ENCODE data around the gene IGSF10. TPM values are rescaled to one million over a fixed set of nuclear protein-coding genes. Genes with fewer than 3 reads are reported as not detected.
"Not testable (repeated sequence)": the region's sequence is repeated elsewhere in the genome, so short reads cannot be mapped to it uniquely, and the experiment has no call there.

Gene IGSF10
- total RNA-seq, result not detected

GRCh38 chr3:151460774-151461450, at the start of gene IGSF10:
Gene IGSF10, minus strand, starts transcription at chr3:151461061. Its CDS starts 2,352 bp downstream, at chr3:151458709.
- POLR2A ChIA-PET, result no interaction called here
- no peak for DNase-seq
- intact Hi-C loops (cut with micrococcal nuclease), result no loop called here
- Mint-ChIP-seq H3K9me3 (no peaks in the 10 kb centered on the region), H3K27ac (no peak within 1 kb of the TSS), H3K4me1 (ENCODE audit: low read depth) (peaks cover 2% of the 10 kb centered on the region), H3K36me3 (no peaks in the 10 kb centered on the region), H3K4me3 (no peak within 1 kb of the TSS), H3K27me3 (peaks cover 21% of the 10 kb centered on the region)
- CTCF ChIA-PET, result interaction anchor here (4.1 kb wide), 1 partner anchor 7 kb away, joined by 22 read pairs; no protein-coding TSS in a partner anchor

- DNase-seq; POLR2A ChIA-PET; intact Hi-C loops (cut with micrococcal nuclease); CTCF ChIA-PET; H3K4me3 Mint-ChIP-seq; H3K4me1 Mint-ChIP-seq (ENCODE audit: low read depth); H3K27ac Mint-ChIP-seq; H3K36me3 Mint-ChIP-seq; H3K9me3 Mint-ChIP-seq; H3K27me3 Mint-ChIP-seq: not testable (repeated sequence)
These were observed 48.7 kb upstream of the IGSF10 start for GRCh38 chr3:151509468-151510135.

GRCh38 chr3:151504606-151505005, 43.7 kb upstream of the IGSF10 start:
- ChIA-PET POLR2A (no interaction called here), CTCF (no interaction called here)
- Mint-ChIP-seq H3K27me3 (no peaks in the 10 kb centered on the region), H3K4me3 (no peak overlapping the region), H3K36me3 (no peaks in the 10 kb centered on the region), H3K27ac (no peak overlapping the region), H3K4me1 (ENCODE audit: low read depth) (no peaks in the 10 kb centered on the region), H3K9me3 (peaks cover 2% of the 10 kb centered on the region)
- DNase-seq, result no peak
- intact Hi-C loops (cut with micrococcal nuclease), result no loop called here

GRCh38 chr3:151503074-151503473, 42.2 kb upstream of the IGSF10 start:
- peaks cover 2% of the 10 kb centered on the region for H3K27me3 Mint-ChIP-seq
- H3K36me3 Mint-ChIP-seq, result no peaks in the 10 kb centered on the region
- no peak overlapping the region for H3K4me3 Mint-ChIP-seq
- ChIA-PET CTCF (no interaction called here), POLR2A (no interaction called here)
- DNase-seq, result no peak
- H3K4me1 Mint-ChIP-seq (ENCODE audit: low read depth), result no peaks in the 10 kb centered on the region
- intact Hi-C loops (cut with micrococcal nuclease), result no loop called here
- peaks cover 2% of the 10 kb centered on the region for H3K9me3 Mint-ChIP-seq
- no peak overlapping the region for H3K27ac Mint-ChIP-seq

GRCh38 chr3:151501923-151502632, 41.2 kb upstream of the IGSF10 start:
- H3K4me1 Mint-ChIP-seq (ENCODE audit: low read depth), result no peaks in the 10 kb centered on the region
- H3K27ac Mint-ChIP-seq, result no peak overlapping the region
- H3K9me3 Mint-ChIP-seq, result peaks cover 2% of the 10 kb centered on the region
- H3K4me3 Mint-ChIP-seq, result no peak overlapping the region
- H3K27me3 Mint-ChIP-seq, result peaks cover 2% of the 10 kb centered on the region
- no peaks in the 10 kb centered on the region for H3K36me3 Mint-ChIP-seq
- DNase-seq, result no peak
- intact Hi-C loops (cut with micrococcal nuclease), result no loop called here
- CTCF ChIA-PET, result interaction anchor here (0.8 kb wide), 1 partner anchor 43 kb away, joined by 3 read pairs; no protein-coding TSS in a partner anchor
- POLR2A ChIA-PET, result no interaction called here

GRCh38 chr3:151501171-151501922, 40.5 kb upstream of the IGSF10 start:
- H3K36me3 Mint-ChIP-seq, result no peaks in the 10 kb centered on the region
- H3K4me3 Mint-ChIP-seq, result no peak overlapping the region
- POLR2A ChIA-PET, result no interaction called here
- no peaks in the 10 kb centered on the region for H3K4me1 Mint-ChIP-seq (ENCODE audit: low read depth)
- H3K27ac Mint-ChIP-seq, result no peak overlapping the region
- no peak for DNase-seq
- H3K9me3 Mint-ChIP-seq, result peaks cover 2% of the 10 kb centered on the region
- CTCF ChIA-PET, result no interaction called here
- H3K27me3 Mint-ChIP-seq, result peaks cover 2% of the 10 kb centered on the region
- intact Hi-C loops (cut with micrococcal nuclease), result no loop called here

- Mint-ChIP-seq H3K9me3 (no peaks in the 10 kb centered on the region), H3K36me3 (no peaks in the 10 kb centered on the region), H3K4me1 (ENCODE audit: low read depth) (no peaks in the 10 kb centered on the region), H3K27me3 (peaks cover 2% of the 10 kb centered on the region), H3K4me3 (no peak overlapping the region), H3K27ac (no peak overlapping the region)
- ChIA-PET POLR2A (no interaction called here), CTCF (no interaction called here)
- DNase-seq, result no peak
- intact Hi-C loops (cut with micrococcal nuclease), result no loop called here
These were observed 38.3 kb upstream of the IGSF10 start for GRCh38 chr3:151499168-151499567.

- Mint-ChIP-seq H3K4me1 (ENCODE audit: low read depth) (no peaks in the 10 kb centered on the region), H3K4me3 (no peak overlapping the region), H3K27ac (no peak overlapping the region), H3K9me3 (no peaks in the 10 kb centered on the region), H3K36me3 (no peaks in the 10 kb centered on the region), H3K27me3 (peaks cover 2% of the 10 kb centered on the region)
- no peak for DNase-seq
- ChIA-PET CTCF (no interaction called here), POLR2A (no interaction called here)
- intact Hi-C loops (cut with micrococcal nuclease), result no loop called here
These were observed 30.7 kb upstream of the IGSF10 start for GRCh38 chr3:151491525-151491924.

- H3K4me1 Mint-ChIP-seq (ENCODE audit: low read depth); DNase-seq; H3K27ac Mint-ChIP-seq; H3K4me3 Mint-ChIP-seq; CTCF ChIA-PET; POLR2A ChIA-PET; intact Hi-C loops (cut with micrococcal nuclease); H3K36me3 Mint-ChIP-seq; H3K9me3 Mint-ChIP-seq: not testable (repeated sequence)
- H3K27me3 Mint-ChIP-seq, result peaks cover 13% of the 10 kb centered on the region
These were observed 27.0 kb upstream of the IGSF10 start for GRCh38 chr3:151487833-151488232.

- intact Hi-C loops (cut with micrococcal nuclease), result no loop called here
- DNase-seq, result no peak
- ChIA-PET POLR2A (no interaction called here), CTCF (no interaction called here)
- Mint-ChIP-seq H3K27me3 (peaks cover 16% of the 10 kb centered on the region), H3K4me3 (no peak overlapping the region), H3K9me3 (peaks cover 17% of the 10 kb centered on the region), H3K36me3 (no peaks in the 10 kb centered on the region), H3K27ac (no peak overlapping the region), H3K4me1 (ENCODE audit: low read depth) (no peaks in the 10 kb centered on the region)
These were observed 23.2 kb upstream of the IGSF10 start for GRCh38 chr3:151483961-151484520.

GRCh38 chr3:151483488-151483887, 22.6 kb upstream of the IGSF10 start:
- H3K27ac Mint-ChIP-seq, result no peak overlapping the region
- intact Hi-C loops (cut with micrococcal nuclease), result no loop called here
- CTCF ChIA-PET, result interaction anchor here (4.1 kb wide), 1 partner anchor 16 kb away, joined by 16 read pairs; no protein-coding TSS in a partner anchor
- H3K27me3 Mint-ChIP-seq, result peaks cover 16% of the 10 kb centered on the region
- H3K4me3 Mint-ChIP-seq, result no peak overlapping the region
- peaks cover 17% of the 10 kb centered on the region for H3K9me3 Mint-ChIP-seq
- no peak for DNase-seq
- H3K36me3 Mint-ChIP-seq, result no peaks in the 10 kb centered on the region
- H3K4me1 Mint-ChIP-seq (ENCODE audit: low read depth), result no peaks in the 10 kb centered on the region
- POLR2A ChIA-PET, result interaction anchor here (0.7 kb wide), 1 partner anchor 406 kb away, joined by 3 read pairs; no protein-coding TSS in a partner anchor

- ChIA-PET POLR2A (no interaction called here), CTCF (interaction anchor here (0.6 to 4.1 kb wide), 2 partner anchors 13 to 95 kb away, joined by 4 to 16 read pairs; no protein-coding TSS in a partner anchor)
- peaks cover 17% of the 10 kb centered on the region for H3K9me3 Mint-ChIP-seq
- H3K4me1 Mint-ChIP-seq (ENCODE audit: low read depth), result no peaks in the 10 kb centered on the region
- H3K4me3 Mint-ChIP-seq, result no peak overlapping the region
- H3K27me3 Mint-ChIP-seq, result peaks cover 13% of the 10 kb centered on the region
- intact Hi-C loops (cut with micrococcal nuclease), result no loop called here
- no peak overlapping the region for H3K27ac Mint-ChIP-seq
- H3K36me3 Mint-ChIP-seq, result no peaks in the 10 kb centered on the region
- no peak for DNase-seq
These were observed 19.6 kb upstream of the IGSF10 start for GRCh38 chr3:151480492-151480891.
